GM19395 (cell line): Measurements from ENCODE around the gene CNP.
"Not testable (repeated sequence)": the region's sequence is repeated elsewhere in the genome, so short reads cannot be mapped to it uniquely, and the experiment has no call there.

Experiments
- ATAC-seq: cut with Tn5 transposase; IDR thresholded peaks from one replicate; pipeline ENCODE4 v1.9.1; 2021; ENCODE audit warnings: mild to moderate bottlenecking, moderate library complexity; ENCODE audit not compliant: unreplicated experiment

CNP gene

DNA sequence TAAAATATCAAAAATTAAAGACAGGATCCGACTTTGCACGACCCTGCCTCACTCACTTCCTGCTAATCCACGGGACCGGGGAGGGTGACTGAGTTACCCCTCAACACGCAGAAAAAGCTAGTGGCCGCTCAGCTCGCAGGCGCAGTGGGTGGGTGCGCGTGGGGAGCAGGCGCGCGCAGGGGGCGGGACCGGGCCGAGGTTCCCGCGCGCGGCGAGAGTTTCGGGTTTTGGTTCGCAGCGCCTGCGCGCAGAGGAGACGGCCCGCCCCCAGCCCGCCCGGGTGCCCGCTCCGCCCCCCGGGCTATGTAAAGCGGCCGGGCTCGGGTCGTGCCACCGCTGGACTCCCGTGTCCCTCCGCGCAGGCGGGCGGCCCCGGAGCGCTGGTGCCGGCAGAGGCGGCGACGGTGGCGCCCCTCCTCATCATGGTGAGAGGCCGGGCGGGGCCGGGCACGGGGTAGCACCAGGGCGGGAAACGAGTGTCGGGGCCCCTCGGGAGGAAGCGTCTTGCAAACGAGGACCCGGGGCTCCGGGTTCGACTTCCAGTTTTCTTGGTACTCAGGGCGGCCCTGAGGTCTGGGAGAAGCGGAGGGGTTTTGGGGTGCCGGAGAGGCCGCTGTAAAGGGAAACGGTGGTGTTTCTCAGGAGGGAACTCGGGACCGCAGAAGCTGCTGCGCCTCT, at the start of gene CNP:
CNP (plus strand) TSS at position 333 of the 678 bp plus-strand sequence; CDS start at position 423, 90 bp downstream.
- peak; percentile 65 for ATAC-seq

DNA sequence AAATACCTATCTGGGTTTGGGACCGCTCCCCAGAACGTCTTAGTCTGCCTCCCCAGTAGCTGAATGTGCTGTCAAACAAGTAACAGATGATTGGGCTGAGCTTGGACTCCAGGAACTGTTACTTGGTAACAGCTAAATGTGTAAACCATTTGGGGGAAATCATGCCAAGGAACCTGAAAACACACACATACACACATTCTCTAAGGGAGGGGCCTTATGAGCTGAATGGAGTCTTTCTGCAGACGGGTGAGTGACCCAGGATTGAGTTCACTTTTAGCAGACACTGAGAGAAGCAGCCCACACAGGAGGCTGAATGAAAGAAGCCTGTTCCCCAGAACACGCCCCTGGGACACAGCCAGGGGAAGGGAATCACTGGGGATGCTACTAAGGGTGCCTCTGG, 49.4 kb upstream of the CNP start:
- no peak for ATAC-seq

DNA sequence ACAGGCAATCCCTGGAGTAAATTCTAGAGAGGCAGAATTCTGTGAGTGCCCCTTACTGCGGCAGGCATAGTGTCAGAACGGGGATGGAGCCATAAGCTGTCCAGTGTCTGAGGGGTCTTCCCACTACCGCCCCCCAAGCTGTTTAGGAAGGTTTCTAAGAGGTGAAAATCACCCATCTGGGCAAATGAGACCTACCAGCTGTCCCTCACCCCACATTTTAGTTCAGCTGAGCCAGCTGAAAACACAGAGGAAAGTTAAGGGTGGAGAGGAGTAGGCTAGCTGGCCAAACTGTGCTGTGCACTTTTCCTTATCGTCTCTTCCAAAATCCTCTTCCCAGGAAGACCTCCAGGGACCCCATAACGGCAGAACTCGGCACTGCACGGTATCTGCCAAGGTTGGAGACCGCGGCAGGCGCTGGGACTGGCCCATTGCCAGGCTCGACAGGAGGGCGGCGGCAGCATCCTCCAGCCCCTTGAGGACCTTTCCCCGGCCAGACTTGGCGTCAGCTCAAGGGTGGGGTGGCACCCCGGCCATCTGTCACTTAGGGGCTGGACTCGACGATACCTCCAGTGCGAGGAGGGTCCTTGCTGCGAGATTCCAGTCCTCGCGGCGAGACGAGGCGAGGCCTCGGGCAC, 48.8 kb upstream of the CNP start:
- ATAC-seq: peak; percentile 8

DNA sequence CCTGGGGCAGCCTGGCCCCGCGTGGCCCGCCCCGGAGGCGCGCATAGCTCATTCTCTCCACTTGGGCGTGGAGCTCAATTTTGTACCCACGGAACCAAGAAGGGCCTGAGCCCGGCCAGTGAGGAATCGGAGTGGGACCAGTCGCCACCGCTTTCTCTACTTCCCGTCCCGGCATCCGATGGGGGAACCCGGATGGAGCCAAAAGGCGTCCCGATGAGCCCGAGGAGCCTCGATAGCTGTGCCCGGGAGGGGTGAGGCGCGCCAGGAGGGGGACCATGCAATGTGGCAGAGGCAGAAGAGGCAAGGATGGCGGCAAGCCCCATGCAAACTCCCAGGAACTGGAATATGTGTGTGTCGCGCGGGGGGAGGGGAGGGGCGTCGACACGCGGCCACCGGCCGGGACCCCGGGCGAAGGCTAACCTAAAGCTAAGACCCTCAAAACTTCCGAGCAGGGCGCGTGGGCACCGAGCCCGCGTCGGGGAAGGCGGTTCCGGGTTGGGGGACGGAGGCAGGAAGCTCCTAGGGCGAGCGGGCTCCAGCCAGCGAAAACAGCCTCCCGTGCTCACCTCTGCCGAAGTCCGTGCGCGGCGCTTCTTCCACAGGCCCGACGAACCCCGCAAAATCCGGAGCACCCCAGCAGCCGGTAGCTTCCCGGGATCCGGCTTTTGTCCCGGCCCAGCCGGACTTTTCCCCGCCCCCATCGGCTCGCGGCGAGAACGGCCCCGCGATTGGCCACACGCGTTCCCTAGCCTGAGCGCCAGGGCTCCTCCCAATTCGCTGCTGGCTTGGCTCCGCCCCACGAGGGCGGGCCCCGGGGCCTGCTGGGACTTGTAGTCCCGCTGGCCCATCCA, 48.1 kb upstream of the CNP start, which contains the start of gene ACLY:
ACLY (minus strand) TSS at position 638 of the 851 bp plus-strand sequence. CDS start 5,078 bp downstream, outside the sequence.
- ATAC-seq: peak; percentile 77

DNA sequence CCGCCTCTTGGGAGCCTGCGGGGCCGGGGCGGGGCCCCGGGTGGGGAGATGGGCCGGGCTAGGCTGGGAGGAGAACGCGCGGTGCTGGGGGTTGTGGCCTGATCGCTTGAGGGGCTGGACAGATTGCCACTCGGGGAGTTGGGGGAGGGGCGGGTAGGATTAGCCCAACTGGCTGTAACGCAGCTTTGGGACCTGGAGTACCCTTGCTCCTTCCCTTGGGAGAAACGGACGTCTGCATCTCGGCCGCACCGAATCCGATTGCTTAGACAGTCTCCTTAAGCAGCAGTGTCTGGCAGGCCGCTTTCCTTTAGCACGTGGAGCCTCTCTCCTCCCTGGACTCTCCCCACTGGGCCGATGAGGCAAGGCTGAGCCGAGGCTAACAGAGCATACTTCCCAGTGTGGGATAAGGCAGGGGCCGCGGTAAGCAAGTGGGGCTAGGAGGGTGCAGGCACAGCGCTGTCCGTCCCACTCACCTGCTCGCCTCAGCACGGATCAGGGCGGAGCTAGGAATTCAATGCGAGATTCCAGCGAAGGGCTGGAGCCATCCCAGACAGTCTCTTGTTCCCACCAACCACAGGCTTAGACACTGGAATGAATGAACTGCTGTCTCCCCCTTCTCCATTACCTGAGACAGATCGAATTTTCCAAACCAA, 47.3 kb upstream of the CNP start:
- ATAC-seq: peak; percentile 23

- ATAC-seq: no peak
Observed at GRCh38 chr17:41919840-41920579, 46.6 kb upstream of the CNP start.

- no peak for ATAC-seq
Observed at GRCh38 chr17:41920580-41920955, 46.0 kb upstream of the CNP start.

- no peak for ATAC-seq
Observed at GRCh38 chr17:41925991-41926590, 40.5 kb upstream of the CNP start.

- no peak for ATAC-seq
Observed at GRCh38 chr17:41928693-41929251, 37.8 kb upstream of the CNP start.

DNA sequence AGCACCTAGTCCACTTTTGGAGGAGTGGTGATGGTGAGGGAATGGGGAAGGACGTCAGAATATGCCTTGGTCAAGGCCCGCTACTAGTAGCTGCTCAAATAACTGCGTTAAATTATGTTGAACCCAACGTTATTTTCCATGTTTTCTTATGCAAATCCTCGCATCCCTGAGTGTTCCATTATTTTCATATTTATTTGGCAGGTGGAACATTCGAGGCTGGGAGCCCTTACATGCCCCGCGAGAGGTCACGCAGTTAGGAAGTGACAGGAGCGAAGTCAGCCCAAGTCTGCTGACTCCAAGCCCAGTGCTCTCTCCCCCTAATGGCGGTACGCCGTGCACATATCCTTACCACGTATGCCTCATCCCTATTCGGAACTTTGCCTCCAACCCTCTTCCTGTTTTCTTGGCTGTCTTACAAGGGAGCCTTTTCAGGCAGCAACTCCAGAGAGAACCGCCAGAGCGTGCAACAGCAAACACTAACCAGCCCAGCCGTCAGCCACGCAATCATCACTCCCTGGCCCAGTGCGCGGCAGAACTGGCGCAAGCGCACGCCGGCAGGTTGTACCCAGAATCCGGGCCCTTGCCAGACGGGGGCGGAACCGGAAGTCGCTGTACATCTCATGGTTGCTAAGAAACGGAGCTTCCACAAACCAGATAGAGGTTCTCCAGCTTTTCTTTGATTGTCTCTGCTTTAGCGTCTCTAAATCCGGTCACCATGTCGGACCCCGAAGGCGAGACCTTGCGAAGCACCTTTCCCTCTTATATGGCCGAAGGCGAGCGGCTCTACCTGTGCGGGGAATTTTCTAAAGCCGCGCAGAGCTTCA, 36.4 kb upstream of the CNP start, which contains the start of gene ODAD4:
ODAD4 (plus strand) TSS at position 609 of the 824 bp plus-strand sequence; CDS start at position 716, 107 bp downstream.
- ATAC-seq: peak; percentile 91

DNA sequence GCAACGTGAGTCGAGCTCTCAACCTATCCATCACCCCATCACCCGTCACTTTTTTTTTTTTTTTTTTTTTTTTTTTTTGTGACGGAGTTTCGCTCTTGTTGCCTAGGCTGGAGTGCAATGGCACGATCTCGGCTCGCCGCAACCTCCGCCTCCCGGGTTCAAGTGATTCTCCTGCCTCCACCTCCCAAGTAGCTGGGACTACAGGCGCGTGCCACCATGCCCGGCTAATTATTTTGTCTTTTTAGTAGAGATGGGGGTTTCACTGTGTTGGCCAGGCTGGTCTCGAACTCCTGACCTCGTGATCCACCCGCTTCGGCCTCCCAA, 35.8 kb upstream of the CNP start:
- ATAC-seq: peak; percentile 49

DNA sequence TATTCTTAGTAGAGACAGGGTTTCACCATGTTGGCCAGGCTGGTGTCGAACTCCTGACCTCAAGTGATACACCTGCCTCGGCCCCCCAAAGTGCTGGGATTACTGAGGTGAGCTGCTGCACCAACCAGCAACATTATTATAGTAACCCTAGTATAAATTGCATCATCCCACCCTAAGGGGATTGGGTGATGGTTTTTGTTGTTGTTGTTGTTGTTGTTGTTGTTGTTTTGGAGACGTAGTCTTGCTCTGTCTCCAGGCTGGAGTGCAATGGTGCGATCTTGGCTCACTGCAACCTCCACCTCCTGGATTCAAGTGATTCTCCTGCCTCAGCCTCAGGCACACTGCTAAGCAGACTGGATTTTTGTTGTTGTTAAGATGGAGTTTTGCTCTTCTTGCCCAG, 34.9 kb upstream of the CNP start:
- ATAC-seq: not testable (repeated sequence)

GRCh38 chr17:41932816-41933389, 33.7 kb upstream of the CNP start:
- no peak for ATAC-seq

DNA sequence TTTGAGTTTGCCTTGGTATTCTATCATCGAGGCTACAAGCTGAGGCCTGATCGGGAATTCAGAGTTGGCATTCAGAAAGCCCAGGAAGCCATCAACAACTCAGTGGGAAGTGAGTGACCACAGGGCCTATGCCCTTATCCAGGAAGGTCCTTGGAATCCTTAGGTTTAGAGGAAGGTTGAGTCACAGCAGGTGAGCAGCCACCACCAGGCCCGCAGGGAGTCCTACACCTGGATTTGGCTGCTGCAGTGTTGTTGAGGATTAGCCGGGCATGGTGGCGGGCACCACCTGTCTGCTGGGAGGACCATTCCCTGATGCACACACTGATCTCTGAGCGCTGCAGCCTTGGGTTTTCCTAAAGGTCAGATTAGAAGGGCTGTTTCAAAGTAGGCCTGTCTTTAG, 31.0 kb upstream of the CNP start:
- ATAC-seq: no peak

DNA sequence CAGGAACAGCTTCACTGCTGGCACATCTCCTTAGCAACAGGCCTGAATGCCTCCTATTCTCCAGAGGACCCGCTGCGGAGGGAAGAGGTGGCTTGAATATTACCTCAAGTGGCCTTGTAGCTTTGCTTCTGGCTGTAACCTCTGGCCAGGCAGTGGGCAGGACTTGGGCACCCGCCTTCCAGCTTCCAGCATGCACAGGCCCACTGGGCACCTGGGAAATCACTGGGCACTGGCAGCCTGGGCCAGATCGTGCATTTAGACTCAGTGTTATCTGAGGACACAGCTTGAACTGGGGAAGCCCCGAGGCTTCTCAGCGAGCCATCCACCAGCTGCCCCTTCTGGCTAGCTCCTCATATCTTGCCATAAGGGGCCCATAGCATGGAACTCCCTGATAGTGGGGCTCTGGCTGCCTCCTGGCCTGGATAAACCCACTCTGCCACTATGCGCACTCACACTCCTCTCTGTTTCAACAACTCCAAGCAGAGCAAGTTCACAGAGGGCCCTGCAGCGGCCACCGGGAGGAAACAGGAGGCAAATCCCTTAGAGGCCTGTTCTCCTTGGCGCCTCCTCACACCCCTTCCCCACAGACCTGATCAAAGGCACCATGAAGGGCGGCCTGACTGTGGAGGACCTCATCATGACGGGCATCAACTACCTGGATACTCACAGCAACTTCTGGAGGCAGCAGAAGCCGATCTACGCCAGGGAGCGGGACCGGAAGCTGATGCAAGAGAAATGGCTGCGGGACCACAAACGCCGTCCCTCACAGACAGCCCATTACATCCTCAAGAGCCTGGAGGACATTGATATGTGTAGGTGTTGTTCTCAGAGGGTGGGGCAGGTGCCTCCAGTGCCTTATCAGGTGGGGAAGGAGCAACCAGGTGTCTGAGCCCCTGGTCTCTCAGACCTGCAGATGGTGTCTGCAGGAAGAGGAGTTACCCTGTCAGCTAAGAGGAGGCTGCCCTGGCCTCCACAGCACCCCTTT, 28.3 kb upstream of the CNP start:
- ATAC-seq: no peak

- ATAC-seq: no peak
Observed at GRCh38 chr17:41939044-41939692, 27.4 kb upstream of the CNP start.

GRCh38 chr17:41939693-41940090, 26.9 kb upstream of the CNP start:
- ATAC-seq: no peak
